OCI-LY7 (cell line): Measurements from ENCODE around the gene ADARB2. TPM values are rescaled to one million over a fixed set of nuclear protein-coding genes. Genes with fewer than 3 reads are reported as not detected.

Experiments used
- BruUV-seq: library from RNA; stranded (reverse); fragments of 400-500 nt; replicated peaks from 2 replicates; lab custom pipeline; 2021; lab: Mats Ljungman, UMichigan
- CTCF ChIA-PET: fragments of 300-600 bp; sonication (Branson Sonifier 250); formaldehyde crosslinking; loops from one replicate; lab custom pipeline; 2022; ENCODE audit warnings: antibody characterized with exemption; ENCODE audit not compliant: unreplicated experiment; lab: Charles Lee
- POLR2A ChIA-PET: fragments of 300-600 bp; sonication (Branson Sonifier 250); formaldehyde crosslinking; loops from one replicate; lab custom pipeline; 2022; ENCODE audit warnings: antibody characterized with exemption; lab: Charles Lee
- DNase-seq: peaks from one replicate; pipeline ENCODE4 v3.0.0-alpha.2; 2015; ENCODE audit warnings: low spot score
- H2AFZ ChIP-seq: fragments of 200-600 bp; sonication (generic), shearing (Covaris generic); 2 replicates; pipeline ENCODE4 v1.6.1; 2014; ENCODE audit warnings: mild to moderate bottlenecking, antibody characterized with exemption, low read length, moderate library complexity
- H3K27ac ChIP-seq: fragments of 200-600 bp; sonication (generic); 2 replicates; pipeline ENCODE4 v1.5.1; 2014; ENCODE audit warnings: mixed run types, low read depth, mild to moderate bottlenecking, moderate library complexity, low read length, inconsistent platforms; ENCODE audit not compliant: poor library complexity, severe bottlenecking
- H3K36me3 ChIP-seq: fragments of 200-600 bp; sonication (generic); 2 replicates; pipeline ENCODE4 v1.6.1; 2014; ENCODE audit warnings: mild to moderate bottlenecking, antibody characterized with exemption, low read length, moderate library complexity, mixed read lengths; ENCODE audit not compliant: insufficient read depth
- H3K4me1 ChIP-seq: fragments of 200-600 bp; sonication (generic); 2 replicates; pipeline ENCODE4 v1.5.1; 2014; ENCODE audit warnings: mild to moderate bottlenecking, low read length; ENCODE audit not compliant: insufficient read depth, poor library complexity, severe bottlenecking
- H3K4me2 ChIP-seq: fragments of 200-600 bp; sonication (generic); 2 replicates; pipeline ENCODE4 v1.6.1; 2014; ENCODE audit warnings: mild to moderate bottlenecking, low read length
- H3K4me3 ChIP-seq: fragments of 200-600 bp; sonication (generic); 2 replicates; pipeline ENCODE4 v1.5.1; 2014; ENCODE audit warnings: mild to moderate bottlenecking, low read depth, low read length; ENCODE audit not compliant: poor library complexity, severe bottlenecking
- H3K79me2 ChIP-seq: fragments of 200-600 bp; sonication (generic); 2 replicates; pipeline ENCODE4 v1.6.1; 2016; ENCODE audit warnings: low read depth, mild to moderate bottlenecking, low read length, moderate library complexity, mixed read lengths; ENCODE audit not compliant: insufficient read depth
- H3K9me2 ChIP-seq: fragments of 200-600 bp; sonication (generic); 2 replicates; pipeline ENCODE4 v1.6.1; 2016; ENCODE audit warnings: mild to moderate bottlenecking, low read length, mixed read lengths; ENCODE audit not compliant: insufficient read depth
- H3K9me3 ChIP-seq: fragments of 200-600 bp; sonication (generic); 2 replicates; pipeline ENCODE4 v1.6.1; 2014; ENCODE audit warnings: mild to moderate bottlenecking, mixed run types, low read length, mixed read lengths
- H4K20me1 ChIP-seq: fragments of 200-600 bp; sonication (generic); 2 replicates; pipeline ENCODE4 v1.6.1; 2014; ENCODE audit warnings: mild to moderate bottlenecking, antibody characterized with exemption, low read length, moderate library complexity, mixed read lengths; ENCODE audit not compliant: insufficient read depth
- CTCF ChIP-seq: fragments of 200-600 bp; sonication (generic); conservative IDR thresholded peaks from 2 replicates; pipeline ENCODE4 v1.5.1; 2014; ENCODE audit warnings: mild to moderate bottlenecking, antibody characterized with exemption, low read length, moderate library complexity, mixed read lengths
- EZH2phosphoT487 ChIP-seq: fragments of 200-600 bp; sonication (generic); IDR thresholded peaks from 2 replicates; pipeline ENCODE4 v1.6.1; 2018; ENCODE audit warnings: low read depth, borderline replicate concordance, mild to moderate bottlenecking, mixed run types, antibody characterized with exemption, low read length, moderate library complexity, mixed read lengths
- intact Hi-C: fragments of 100-400 bp; cut with micrococcal nuclease; formaldehyde crosslinking; loops from one replicate; pipeline ENCODE4 v1.10.0; 2022; ENCODE audit not compliant: unreplicated experiment
- total RNA-seq, 2 experiments: library from RNA; depleted of rRNA in 1 of 2; stranded (reverse); fragments of >200 nt in 1 of 2; shearing (Covaris generic) in 1 of 2; gene quantifications; 2 replicates each; pipeline ENCODE4 v1.2.3, GENCODE V29; 2014 to 2022

Gene ADARB2
- total RNA-seq, 2 experiments from 2014 or later, result 0.03 TPM; not detected in 1

- TF ChIP-seq CTCF (no peak), EZH2phosphoT487 (no peak)
- Histone ChIP-seq H2AFZ (no peak overlapping the region), H3K4me3 (no peak overlapping the region), H3K36me3 (no peaks in the 10 kb centered on the region), H3K79me2 (no peaks in the 10 kb centered on the region), H3K27ac (no peak overlapping the region), H3K4me1 (no peaks in the 10 kb centered on the region), H3K9me3 (no peaks in the 10 kb centered on the region), H3K4me2 (no peak overlapping the region), H4K20me1 (no peaks in the 10 kb centered on the region), H3K9me2 (no peaks in the 10 kb centered on the region)
- DNase-seq, result no peak
- intact Hi-C loops, result no loop called here
- ChIA-PET CTCF (no interaction called here), POLR2A (no interaction called here)
- no TSS peak for BruUV-seq
Observed at GRCh38 chr10:1187855-1188557, 549.3 kb downstream of the ADARB2 start.

- Histone ChIP-seq H3K9me2 (no peaks in the 10 kb centered on the region), H3K79me2 (no peaks in the 10 kb centered on the region), H3K9me3 (no peaks in the 10 kb centered on the region), H3K4me2 (no peak overlapping the region), H3K27ac (no peak overlapping the region), H2AFZ (no peak overlapping the region), H3K36me3 (no peaks in the 10 kb centered on the region), H3K4me1 (no peaks in the 10 kb centered on the region), H3K4me3 (no peak overlapping the region), H4K20me1 (no peaks in the 10 kb centered on the region)
- CTCF ChIA-PET, result no interaction called here
- POLR2A ChIA-PET, result interaction anchor here (0.6 kb wide), 1 partner anchor 233 kb away, joined by 3 read pairs; no protein-coding TSS in a partner anchor
- no peak for DNase-seq
- TF ChIP-seq CTCF (no peak), EZH2phosphoT487 (no peak)
- intact Hi-C loops, result no loop called here
- BruUV-seq, result no TSS peak
Observed at GRCh38 chr10:1187151-1187854, 550.0 kb downstream of the ADARB2 start.

- CTCF ChIA-PET, result no interaction called here
- DNase-seq, result no peak
- no TSS peak for BruUV-seq
- Histone ChIP-seq H3K36me3 (no peaks in the 10 kb centered on the region), H3K4me1 (no peaks in the 10 kb centered on the region), H4K20me1 (no peaks in the 10 kb centered on the region), H3K79me2 (no peaks in the 10 kb centered on the region), H2AFZ (no peak overlapping the region), H3K9me2 (no peaks in the 10 kb centered on the region), H3K27ac (no peak overlapping the region), H3K9me3 (no peaks in the 10 kb centered on the region), H3K4me3 (no peak overlapping the region), H3K4me2 (no peak overlapping the region)
- POLR2A ChIA-PET, result interaction anchor here (0.6 kb wide), 1 partner anchor 234 kb away, joined by 3 read pairs; no protein-coding TSS in a partner anchor
- TF ChIP-seq EZH2phosphoT487, result no peak
- no peak for TF ChIP-seq CTCF
- intact Hi-C loops, result no loop called here
Observed at GRCh38 chr10:1186683-1186990, 550.7 kb downstream of the ADARB2 start.
